HG03565 (cell line): ENCODE measurements around the gene SNX30.

Experiments
- ATAC-seq: cut with Tn5 transposase; IDR thresholded peaks from one replicate; pipeline ENCODE4 v1.9.1; 2021; ENCODE audit warnings: mild to moderate bottlenecking, moderate library complexity; ENCODE audit not compliant: unreplicated experiment

Gene SNX30

DNA sequence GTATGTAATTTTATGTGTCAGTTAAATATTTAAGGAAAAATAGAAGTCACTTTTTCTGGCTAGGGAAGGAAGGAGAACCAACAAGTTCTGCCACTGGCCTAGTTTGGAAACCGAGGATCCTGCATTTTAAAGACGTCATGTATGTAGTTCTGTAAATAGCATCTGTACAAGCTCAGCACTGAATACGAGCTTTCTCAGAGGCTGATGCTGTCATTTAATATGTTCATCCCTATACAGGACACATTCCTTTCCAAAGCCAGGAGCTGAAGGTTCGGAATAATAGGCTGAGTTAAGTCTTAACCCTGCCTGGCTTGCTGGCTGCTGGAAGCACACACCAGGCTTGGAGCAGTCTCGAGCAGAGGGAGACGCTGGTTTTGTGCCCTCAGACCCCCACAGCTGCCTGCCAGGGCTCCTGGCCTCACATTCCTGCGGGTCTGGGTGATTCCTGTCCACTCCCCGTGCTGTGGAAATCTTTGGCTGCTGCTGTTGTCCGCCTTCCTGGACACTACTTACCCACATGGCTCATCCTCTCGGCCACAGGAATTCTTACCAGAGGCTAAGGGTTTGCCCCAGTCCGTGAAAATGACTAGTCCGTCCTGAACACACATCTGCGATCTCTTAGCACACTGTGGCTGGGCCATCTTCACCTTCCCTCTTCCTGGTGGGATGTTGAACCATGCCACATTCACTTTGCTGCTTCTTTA, 103.5 kb downstream of the SNX30 start:
- ATAC-seq = no peak

DNA sequence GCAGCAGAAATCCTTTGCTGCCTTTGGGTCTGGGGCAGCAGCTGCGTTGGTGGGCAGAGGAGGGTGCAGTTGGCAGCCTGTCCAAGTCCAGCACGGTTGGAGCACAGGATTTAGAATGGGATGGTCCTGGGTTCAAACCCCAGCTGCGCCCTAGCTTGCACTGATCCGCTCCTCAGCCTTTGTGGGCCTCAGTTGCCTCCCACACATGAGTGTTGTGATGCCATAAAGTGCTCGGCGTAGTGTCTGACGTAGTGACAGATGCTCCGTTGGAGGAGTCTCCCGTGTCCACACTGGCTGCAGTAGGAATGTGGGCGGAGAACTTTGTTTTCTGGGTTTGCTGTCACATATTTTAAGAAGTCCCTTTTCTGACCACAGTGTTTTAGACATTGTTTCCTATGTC, 104.1 kb downstream of the SNX30 start:
- ATAC-seq = no peak

DNA sequence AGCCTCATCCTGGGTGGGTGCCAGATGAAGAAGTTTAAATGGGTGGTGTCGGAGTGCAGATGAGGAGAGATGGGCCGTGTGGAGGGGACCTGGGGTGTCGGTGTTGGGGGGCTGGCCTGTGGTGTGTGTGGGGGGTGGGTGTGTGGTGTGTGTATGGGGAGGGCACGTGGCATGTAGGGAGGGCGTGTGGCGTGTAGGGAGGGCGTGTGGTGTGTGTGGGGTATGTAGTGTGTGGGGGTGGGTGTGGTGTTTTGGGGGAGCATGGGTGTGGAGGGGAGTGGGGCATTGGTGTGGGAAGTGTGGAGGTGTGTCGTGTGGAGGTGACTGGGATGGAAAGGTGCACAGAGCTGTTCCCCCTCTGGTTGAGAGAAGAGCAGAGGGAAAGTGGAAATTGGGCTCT, 105.6 kb downstream of the SNX30 start:
- no peak for ATAC-seq

DNA sequence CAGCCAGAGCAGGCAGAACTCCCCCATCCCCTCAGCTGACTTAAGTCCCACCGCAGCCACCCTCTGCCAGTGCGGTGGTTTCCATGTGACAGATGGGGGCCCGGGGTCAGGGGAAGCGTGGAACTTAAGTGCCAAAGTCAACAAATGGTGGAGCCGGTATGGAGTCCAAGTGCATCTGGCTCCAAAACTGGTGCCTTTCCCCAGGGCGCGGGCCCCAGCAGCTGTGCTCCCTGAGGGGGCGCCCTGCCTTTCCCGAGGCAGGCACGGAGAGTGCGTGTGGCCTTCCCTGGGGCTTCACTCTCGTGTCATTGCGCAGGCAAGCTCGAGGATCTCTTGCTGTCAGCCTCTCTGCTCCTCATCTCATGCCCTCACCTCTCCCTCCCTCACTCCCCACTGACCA, 106.3 kb downstream of the SNX30 start:
- no peak for ATAC-seq

DNA sequence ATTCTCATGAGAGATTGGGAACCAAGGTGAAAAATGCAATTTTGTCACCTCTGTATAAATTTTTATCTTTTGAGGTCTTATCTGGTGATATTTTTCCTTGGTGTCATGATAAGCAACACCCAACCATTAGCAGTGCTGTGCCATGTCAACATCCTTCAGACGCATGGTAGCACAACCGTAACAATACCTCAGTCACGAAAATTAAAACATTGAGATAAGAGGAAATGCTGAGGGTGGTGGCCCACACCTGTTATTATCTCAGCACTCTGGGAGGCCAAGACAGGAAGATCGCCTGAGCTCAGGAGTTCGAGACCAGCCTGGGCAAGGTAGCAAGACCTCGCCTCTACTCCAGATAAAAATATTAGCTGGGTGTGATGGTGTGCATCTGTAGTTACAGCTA, 107.4 kb downstream of the SNX30 start:
- ATAC-seq = no peak

DNA sequence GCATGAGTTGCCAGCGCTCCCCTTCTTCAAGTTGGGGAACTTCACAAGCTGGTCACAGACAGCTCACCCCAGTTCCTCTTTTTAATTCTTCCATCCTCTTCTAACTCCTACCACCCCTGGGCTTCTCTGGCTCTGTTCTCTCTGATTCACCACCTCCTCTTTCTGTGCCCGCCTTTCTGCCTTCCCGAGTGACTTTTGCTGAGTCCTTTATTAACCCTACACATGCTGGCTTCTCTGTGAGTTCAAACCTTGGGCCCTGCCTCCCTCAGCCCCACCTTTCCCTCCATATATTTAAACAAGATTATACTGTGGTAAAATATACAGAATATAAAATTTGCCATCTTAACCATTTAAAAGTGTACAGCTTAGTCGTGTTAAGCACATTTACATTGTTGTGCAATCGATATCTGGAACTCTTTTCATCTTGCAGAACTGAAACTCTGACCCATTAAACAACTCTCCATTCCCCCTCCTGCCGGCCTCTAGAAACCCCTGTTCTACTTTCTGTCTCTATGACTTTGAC, 108.1 kb downstream of the SNX30 start:
- peak; percentile 60 for ATAC-seq

DNA sequence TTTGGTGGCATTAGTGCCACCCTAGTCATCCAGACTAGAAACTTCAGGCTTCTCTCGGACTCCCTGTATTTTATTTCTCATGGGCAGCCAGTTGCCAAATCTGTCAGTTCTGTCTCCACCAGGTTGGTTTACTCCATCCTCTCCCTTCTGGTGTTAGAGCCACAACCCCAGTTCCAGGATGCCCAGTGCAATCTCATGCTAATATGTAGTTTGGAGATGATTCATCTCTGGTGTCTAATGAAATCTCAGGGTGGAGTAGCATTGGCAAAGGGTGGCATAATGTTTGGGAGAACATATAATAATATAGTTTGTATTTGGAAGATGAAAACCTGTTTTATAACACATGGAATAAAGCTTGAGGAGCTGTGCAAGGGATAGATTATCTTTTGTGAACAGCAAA, 109.9 kb downstream of the SNX30 start:
- no peak for ATAC-seq

DNA sequence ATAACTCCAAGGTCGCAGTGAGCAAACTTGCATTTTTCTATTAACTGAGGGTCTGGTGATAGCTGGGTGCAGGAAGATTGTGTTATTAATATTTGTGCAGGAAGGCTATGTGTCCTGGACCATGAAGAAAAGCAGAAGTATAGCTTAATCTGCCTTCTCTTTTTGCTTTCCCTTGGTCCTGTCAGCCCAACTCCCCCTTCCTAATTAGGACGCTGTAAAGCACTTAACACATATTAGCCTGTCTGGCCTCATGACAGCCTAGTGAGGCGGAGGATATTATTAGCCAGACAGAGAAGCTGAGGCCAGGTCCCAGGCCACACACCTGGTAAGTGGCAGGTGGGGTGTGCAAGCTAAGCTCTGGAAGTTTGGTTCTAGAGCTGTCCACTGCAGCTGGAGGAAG, 110.6 kb downstream of the SNX30 start:
- ATAC-seq = no peak

DNA sequence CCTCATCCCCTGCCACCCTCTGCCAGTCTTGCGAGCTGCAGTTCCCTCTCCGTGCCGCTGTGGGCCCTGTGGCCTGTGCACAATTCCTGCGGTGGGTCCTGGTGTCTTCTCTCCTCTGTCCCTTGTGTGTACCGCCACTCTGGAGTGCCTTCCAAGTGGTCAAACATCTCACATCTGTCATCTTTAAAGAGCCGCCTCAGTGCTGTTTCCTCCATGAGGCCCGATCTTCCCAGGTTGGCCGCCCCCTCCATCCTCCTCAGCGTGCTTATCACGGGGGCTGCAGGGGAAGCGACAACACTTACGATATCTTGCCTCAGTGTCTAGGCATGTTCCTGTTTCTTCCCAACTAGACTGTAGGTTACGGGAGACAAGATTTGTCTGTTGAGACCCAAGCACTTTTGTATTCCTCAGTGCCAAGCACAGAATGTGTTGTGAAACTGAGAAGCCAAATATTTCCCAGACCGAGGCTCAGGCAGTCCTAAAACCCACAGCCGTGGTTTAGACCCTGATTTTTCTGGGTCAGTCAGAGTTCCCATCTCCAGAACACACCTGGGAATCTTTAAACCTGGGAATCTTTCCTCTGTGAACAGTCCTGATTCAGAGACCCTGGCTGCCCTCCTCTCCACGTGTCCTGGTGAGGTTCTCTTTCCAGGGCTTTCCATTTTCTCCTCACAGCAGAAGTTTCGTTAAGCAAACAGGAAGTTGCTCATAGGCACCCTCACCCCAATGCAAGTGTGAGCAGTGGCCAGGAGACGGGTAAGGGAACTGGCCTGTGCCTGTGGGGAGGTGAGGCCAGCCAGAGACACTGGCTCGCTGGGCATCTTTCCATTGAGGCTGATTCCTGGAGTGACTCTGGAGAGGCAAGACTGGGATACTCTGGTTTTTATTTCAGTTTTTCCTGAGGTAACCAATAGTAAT, 111.3 kb downstream of the SNX30 start:
- ATAC-seq = no peak

DNA sequence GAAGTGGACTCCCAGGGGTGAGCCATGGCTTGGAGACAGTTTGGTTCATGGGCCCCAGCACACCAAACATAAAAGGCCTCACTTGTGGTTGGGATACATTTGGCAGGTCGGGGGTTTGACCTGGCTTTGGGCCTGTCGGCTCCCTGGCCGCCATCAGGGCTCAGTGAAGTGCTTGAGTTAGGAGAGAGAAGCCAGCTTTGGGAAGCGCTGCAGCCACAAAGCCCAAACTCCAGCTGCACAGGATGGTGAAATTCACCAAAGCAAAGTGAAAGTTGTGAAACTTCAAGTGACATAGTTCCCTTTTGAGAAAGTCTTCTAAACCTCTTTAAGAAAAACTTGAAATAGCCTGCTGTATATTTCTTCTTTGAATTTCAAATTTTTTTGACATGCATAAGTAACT, 112.7 kb downstream of the SNX30 start:
- no peak for ATAC-seq

DNA sequence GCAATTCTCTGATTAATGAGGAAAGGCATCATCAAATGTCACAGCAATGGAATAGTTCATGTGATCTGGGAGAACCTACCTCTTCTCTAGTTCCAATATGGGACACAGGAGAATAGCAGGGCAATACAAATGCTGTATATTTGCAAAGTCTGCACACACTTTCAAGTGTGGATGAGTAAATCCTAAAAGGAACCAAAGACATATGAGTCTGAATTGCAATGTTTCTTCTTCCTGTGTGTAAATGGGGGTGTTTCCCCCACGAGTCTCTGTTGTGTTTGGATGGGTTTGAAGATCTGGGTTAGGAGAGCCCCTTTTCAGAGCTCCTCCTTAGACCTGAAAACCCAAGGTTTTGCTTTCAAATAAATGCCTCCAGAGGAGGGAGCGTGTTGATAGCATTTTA, 113.2 kb downstream of the SNX30 start:
- no peak for ATAC-seq

DNA sequence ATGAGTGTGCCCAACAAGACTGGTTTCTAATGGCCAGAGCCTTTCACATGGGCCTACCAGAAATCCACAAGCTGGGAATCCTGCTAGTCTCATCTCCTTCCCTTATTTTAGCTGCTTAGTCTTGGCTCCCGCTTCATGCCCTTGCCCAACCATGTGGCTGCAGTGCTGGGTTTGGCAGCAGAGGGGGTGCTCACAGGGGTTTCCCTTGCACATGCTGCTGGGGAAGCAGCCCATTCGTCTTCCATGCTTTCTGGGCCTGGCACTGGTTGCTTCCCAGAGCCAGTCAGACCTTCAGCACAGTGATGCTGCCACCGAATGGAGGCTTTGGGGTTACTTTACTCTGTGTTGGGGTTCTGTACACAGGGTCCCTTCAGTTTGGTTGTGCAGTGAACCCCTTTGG, 113.8 kb downstream of the SNX30 start:
- no peak for ATAC-seq

DNA sequence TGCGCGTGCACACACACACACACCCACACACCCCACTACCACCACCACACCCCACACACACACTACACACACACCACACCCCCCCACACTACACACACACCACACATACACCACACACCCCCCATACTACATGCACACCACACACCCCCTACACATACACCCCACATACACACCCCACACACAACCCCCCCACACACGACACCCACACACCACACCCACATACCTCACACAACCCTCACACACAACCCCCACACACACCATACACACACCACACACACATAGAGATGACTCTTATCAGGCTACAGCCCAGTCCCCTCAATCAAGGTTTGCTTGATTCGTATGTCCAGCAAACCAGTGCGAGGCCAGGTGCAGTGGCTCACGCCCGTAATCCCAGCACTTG, 114.4 kb downstream of the SNX30 start:
- ATAC-seq = no peak

DNA sequence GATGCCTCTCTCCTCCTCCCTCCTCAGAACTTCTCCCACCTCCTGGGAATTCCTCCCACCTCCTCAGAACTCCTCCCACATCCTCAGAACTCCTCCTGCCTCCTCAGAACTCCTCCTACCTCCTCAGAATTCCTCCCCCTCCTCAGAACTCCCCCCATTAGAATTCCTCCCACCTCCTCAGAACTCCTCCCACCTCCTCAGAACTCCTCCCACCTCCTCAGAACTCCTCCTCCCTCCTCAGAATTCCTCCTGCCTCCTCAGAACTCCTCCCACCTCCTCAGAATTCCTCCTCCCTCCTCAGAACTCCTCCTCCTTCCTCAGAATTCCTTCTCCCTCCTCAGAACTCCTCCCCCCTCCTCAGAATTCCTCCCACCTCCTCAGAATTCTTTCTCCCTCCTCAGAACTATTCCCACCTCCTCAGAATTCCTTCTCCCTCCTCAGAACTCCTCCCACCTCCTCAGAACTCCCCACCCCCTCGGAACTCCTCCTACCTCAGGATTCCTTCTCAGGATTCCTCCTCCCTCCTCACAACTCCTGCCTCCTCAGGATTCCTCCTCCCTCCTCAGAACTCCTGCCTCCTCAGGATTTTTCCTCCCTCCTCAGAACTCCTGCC, 116.2 kb downstream of the SNX30 start:
- no peak for ATAC-seq

DNA sequence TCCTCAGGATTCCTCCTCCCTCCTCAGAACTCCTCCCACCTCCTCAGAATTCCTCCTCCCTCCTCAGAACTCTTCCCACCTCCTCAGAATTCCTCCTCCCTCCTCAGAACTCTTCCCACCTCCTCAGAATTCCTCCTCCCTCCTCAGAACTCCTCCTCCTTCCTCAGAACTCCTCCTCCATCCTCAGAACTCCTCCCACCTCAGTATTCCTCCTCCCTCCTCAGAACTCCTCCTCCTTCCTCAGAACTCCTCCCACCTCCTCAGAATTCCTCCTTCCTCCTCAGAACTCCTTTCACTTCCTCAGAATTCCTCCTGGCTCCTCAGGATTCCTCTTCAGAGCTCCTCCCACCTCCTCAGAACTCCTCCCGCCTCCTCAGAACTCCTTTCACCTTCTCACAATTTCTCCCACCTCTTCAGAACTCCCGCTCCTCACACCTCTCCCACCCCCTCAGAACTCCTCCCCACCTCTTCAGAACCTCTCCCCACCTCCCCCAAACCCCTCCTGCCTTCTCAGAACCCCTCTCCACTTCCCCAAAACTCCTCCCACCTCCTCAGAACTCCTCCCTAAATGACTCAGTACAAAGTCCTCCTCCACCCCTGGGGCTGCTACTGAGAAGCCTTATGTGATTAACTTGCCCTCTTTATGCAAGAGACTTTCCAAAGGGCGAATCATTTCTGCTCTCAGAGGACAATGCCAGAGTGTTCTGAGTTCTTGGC, 116.9 kb downstream of the SNX30 start:
- no peak for ATAC-seq

DNA sequence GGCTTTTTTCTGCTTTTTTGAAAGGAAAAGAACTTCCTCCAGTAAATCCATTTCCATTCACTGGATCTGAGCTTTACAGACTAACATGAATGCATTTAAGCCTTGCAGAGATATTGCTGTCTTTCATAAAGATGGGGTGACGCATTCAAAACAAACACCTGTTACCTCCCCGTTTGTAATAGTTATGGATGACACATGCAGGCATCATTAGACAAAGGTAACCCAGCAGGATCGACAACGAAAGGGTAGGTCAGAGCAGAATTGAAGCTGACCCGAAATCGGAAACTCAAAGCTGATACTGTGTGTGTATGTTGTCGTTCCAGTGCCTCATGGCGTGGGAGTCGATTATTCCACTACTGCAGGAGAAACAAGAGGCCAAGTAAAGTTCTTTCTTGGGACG, 117.9 kb downstream of the SNX30 start:
- no peak for ATAC-seq

DNA sequence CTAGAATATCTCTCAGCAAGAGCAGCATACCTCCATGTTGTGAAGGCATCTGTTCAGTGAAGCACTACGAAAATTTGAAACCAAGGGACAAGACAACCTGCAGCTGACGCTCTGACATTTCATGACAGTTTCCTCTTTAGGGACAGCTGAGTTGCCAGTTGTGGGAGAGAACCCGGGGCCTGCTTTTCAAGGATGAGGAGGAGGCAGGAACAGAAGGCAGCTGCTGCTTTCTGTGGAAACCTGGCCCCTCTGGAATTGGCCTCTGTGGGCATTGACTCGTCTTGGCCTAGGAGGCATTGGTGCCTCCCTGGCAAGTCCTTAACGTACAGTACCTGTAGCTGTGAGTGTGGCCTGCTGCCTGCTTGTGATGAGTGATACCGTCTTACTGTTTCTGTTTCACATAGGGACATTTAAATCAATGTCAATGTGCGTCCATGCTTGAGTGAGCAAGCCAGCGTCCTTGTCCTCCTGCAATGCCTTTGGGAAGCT, 118.5 kb downstream of the SNX30 start:
- ATAC-seq = no peak

DNA sequence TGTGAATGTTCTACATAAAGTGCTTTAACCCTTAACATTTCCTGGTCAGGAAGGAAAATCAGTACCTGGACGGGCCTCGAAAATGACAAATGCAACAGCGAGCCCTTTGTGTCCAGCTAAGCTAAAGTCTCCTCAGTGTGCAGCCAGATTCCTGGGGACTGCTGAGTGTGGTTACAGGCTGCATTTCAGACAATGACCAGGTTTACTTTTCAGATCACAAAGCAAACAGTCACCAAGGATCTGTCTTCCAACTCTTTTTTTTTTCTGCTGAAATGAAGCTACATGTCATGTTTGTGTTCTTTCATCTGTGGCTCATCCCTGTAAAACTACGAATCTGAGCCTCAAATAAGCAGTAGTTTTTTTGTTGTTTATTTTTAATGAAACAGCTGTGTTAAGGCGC, 119.4 kb downstream of the SNX30 start:
- ATAC-seq = no peak

DNA sequence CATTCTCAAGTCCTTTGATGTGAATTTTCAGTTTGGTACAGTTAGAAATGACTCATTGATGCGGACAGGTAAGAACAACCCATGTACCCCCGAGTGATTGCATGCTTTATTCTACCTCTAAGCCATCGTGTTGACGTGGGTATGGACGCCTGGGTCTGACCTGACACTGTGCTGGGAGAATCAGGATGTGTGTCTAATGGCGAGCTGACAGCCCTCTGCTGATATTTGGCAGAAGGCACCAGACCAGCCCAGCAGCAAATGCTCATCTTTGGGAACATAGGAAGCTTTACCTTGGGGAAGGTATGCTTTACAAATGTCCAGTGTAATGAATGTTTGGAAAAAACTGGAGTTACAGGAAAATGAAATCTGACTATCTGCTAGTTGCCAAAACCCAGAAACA, 120.0 kb downstream of the SNX30 start:
- no peak for ATAC-seq

DNA sequence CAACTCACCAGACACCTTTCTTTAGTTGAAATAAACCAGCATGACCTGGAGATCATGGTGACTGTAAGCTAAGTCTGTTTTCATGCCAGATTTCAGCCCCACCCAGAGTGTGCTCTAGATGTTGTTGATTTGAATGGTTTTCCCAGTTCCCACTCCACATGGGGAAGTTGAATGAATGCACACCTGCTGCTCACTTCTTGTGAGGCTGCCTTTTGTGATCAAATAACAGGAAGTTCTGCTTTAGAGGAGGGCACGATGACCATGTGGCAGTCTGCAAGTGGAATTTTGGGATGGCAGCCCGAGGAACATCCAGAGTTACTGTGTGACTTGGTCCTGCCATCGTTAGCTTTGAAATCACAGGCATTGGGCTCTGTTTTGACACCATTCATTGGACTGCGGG, 121.5 kb downstream of the SNX30 start:
- ATAC-seq = no peak
